Measurements from ENCODE around the gene KLHL24.

Gene KLHL24

DNA sequence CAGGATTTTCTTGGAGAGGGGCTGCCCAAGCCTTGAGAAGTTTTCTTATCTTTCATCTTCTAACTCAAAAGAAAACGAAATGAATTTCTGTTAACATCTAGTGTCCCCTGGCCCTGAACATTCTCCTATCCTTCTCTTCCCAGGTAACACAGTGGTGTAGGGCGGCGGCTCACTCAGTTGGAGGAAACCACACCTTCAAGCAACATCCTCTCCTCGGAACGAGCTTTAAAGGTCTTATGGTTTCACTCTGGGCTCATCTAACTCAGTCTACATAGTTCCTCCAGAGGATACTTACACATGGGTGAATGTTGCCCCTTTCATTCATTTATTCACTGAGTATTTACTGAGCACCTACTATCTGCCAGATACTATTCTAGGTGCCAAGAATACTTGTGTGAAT lies 48.9 kb upstream of the KLHL24 start:
- TF ChIP-seq ZNF350 (tag by site-specific recombination; IDR thresholded peaks at IDR 0.05) (no peak), ZNF24 (tag by site-specific recombination; IDR thresholded peaks at IDR 0.05) (no peak), HOXD13 (CRISPR knock-in tag; IDR thresholded peaks at IDR 0.05; ENCODE audit: borderline replicate concordance) (no peak), ZNF184 (tag by site-specific recombination; IDR thresholded peaks at IDR 0.05) (no peak), ZNF341 (tag by site-specific recombination; IDR thresholded peaks at IDR 0.05; ENCODE audit: low read depth) (no peak), ZNF585B (tag by site-specific recombination; IDR thresholded peaks at IDR 0.05) (no peak), ZNF404 (tag by site-specific recombination; IDR thresholded peaks at IDR 0.05) (no peak), ZNF311 (tag by site-specific recombination; IDR thresholded peaks at IDR 0.05; ENCODE audit: borderline replicate concordance) (no peak), HOXC10 (CRISPR knock-in tag; IDR thresholded peaks at IDR 0.05) (no peak), ZNF214 (tag by site-specific recombination; IDR thresholded peaks at IDR 0.05; ENCODE audit: borderline replicate concordance) (no peak), ZBTB21 (tag by site-specific recombination; IDR thresholded peaks at IDR 0.05) (no peak), ZNF354C (tag by site-specific recombination; IDR thresholded peaks at IDR 0.05; ENCODE audit: borderline replicate concordance, low read depth) (no peak), SP2 (tag by site-specific recombination; IDR thresholded peaks at IDR 0.05) (no peak), ZNF501 (tag by site-specific recombination; IDR thresholded peaks at IDR 0.05) (no peak)
- TF ChIP-seq, protein P1, sequence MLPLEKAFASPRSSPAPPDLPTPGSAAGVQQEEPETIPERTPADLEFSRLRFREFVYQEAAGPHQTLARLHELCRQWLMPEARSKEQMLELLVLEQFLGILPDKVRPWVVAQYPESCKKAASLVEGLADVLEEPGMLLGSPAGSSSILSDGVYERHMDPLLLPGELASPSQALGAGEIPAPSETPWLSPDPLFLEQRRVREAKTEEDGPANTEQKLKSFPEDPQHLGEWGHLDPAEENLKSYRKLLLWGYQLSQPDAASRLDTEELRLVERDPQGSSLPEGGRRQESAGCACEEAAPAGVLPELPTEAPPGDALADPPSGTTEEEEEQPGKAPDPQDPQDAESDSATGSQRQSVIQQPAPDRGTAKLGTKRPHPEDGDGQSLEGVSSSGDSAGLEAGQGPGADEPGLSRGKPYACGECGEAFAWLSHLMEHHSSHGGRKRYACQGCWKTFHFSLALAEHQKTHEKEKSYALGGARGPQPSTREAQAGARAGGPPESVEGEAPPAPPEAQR (tag by site-specific recombination; IDR thresholded peaks at IDR 0.05): no peak
- TF ChIP-seq, protein P2, sequence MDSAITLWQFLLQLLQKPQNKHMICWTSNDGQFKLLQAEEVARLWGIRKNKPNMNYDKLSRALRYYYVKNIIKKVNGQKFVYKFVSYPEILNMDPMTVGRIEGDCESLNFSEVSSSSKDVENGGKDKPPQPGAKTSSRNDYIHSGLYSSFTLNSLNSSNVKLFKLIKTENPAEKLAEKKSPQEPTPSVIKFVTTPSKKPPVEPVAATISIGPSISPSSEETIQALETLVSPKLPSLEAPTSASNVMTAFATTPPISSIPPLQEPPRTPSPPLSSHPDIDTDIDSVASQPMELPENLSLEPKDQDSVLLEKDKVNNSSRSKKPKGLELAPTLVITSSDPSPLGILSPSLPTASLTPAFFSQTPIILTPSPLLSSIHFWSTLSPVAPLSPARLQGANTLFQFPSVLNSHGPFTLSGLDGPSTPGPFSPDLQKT (IDR thresholded peaks at IDR 0.05; ENCODE audit: borderline replicate concordance, low read depth, low read length): no peak
- TF ChIP-seq, protein P3, sequence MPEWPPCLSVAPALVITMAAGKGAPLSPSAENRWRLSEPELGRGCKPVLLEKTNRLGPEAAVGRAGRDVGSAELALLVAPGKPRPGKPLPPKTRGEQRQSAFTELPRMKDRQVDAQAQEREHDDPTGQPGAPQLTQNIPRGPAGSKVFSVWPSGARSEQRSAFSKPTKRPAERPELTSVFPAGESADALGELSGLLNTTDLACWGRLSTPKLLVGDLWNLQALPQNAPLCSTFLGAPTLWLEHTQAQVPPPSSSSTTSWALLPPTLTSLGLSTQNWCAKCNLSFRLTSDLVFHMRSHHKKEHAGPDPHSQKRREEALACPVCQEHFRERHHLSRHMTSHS (tag by site-specific recombination; IDR thresholded peaks at IDR 0.05): no peak
- TF ChIP-seq, protein P4, sequence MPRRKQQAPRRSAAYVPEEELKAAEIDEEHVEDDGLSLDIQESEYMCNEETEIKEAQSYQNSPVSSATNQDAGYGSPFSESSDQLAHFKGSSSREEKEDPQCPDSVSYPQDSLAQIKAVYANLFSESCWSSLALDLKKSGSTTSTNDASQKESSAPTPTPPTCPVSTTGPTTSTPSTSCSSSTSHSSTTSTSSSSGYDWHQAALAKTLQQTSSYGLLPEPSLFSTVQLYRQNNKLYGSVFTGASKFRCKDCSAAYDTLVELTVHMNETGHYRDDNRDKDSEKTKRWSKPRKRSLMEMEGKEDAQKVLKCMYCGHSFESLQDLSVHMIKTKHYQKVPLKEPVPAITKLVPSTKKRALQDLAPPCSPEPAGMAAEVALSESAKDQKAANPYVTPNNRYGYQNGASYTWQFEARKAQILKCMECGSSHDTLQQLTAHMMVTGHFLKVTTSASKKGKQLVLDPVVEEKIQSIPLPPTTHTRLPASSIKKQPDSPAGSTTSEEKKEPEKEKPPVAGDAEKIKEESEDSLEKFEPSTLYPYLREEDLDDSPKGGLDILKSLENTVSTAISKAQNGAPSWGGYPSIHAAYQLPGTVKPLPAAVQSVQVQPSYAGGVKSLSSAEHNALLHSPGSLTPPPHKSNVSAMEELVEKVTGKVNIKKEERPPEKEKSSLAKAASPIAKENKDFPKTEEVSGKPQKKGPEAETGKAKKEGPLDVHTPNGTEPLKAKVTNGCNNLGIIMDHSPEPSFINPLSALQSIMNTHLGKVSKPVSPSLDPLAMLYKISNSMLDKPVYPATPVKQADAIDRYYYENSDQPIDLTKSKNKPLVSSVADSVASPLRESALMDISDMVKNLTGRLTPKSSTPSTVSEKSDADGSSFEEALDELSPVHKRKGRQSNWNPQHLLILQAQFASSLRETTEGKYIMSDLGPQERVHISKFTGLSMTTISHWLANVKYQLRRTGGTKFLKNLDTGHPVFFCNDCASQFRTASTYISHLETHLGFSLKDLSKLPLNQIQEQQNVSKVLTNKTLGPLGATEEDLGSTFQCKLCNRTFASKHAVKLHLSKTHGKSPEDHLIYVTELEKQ (tag by site-specific recombination; IDR thresholded peaks at IDR 0.05; ENCODE audit: borderline replicate concordance): no peak
- TF ChIP-seq, protein P5, sequence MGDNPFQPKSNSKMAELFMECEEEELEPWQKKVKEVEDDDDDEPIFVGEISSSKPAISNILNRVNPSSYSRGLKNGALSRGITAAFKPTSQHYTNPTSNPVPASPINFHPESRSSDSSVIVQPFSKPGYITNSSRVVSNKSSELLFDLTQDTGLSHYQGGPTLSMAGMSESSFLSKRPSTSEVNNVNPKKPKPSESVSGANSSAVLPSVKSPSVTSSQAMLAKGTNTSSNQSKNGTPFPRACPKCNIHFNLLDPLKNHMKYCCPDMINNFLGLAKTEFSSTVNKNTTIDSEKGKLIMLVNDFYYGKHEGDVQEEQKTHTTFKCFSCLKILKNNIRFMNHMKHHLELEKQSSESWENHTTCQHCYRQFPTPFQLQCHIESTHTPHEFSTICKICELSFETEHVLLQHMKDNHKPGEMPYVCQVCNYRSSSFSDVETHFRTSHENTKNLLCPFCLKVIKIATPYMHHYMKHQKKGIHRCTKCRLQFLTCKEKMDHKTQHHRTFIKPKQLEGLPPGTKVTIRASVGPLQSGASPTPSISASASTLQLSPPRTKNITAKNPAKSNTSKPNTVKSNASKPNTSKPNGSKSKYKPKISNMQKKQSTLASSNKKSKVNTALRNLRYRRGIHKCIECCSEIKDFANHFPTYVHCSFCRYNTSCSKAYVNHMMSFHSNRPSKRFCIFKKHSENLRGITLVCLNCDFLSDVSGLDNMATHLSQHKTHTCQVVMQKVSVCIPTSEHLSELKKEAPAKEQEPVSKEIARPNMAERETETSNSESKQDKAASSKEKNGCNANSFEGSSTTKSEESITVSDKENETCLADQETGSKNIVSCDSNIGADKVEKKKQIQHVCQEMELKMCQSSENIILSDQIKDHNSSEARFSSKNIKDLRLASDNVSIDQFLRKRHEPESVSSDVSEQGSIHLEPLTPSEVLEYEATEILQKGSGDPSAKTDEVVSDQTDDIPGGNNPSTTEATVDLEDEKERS (tag by site-specific recombination; IDR thresholded peaks at IDR 0.05): no peak
- TF ChIP-seq, protein P6, sequence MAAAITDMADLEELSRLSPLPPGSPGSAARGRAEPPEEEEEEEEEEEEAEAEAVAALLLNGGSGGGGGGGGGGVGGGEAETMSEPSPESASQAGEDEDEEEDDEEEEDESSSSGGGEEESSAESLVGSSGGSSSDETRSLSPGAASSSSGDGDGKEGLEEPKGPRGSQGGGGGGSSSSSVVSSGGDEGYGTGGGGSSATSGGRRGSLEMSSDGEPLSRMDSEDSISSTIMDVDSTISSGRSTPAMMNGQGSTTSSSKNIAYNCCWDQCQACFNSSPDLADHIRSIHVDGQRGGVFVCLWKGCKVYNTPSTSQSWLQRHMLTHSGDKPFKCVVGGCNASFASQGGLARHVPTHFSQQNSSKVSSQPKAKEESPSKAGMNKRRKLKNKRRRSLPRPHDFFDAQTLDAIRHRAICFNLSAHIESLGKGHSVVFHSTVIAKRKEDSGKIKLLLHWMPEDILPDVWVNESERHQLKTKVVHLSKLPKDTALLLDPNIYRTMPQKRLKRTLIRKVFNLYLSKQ (tag by site-specific recombination; IDR thresholded peaks at IDR 0.05; ENCODE audit: borderline replicate concordance): no peak
- POLR2A ChIA-PET: no interaction called here
- H3K36me3 ChIP-seq (ENCODE audit: control insufficient read depth in 2 of 2, insufficient read depth in 1 of 2, low read length in 2 of 2): no peaks in the 10 kb centered on the region
- no peaks in the 10 kb centered on the region for H3K4me1 ChIP-seq (ENCODE audit: control insufficient read depth, insufficient read depth, low read length)
- H3K27ac ChIP-seq (ENCODE audit: extremely low read depth, low read depth, low read length): no peak overlapping the region
- CTCF ChIA-PET: no interaction called here
- no peaks in the 10 kb centered on the region for H3K9me3 ChIP-seq (ENCODE audit: control insufficient read depth, insufficient read depth, low read depth, low read length)
- no peak overlapping the region for H3K4me3 ChIP-seq (ENCODE audit: low read depth, low read length)

Measured in HEK293 (cell line).